Stomach smooth muscle (tissue), 2 donors: ENCODE data around the gene ADAMTSL2.

ENCODE experiments used
- H3K27ac ChIP-seq: one replicate; pipeline ENCODE4 v1.7.0; 2013; ENCODE audit warnings: mild to moderate bottlenecking, low read length, inconsistent platforms
- H3K27me3 ChIP-seq, 2 donors: one replicate each; pipeline ENCODE4 v1.7.0; 2013; ENCODE audit warnings: low read length in 2 of 2; ENCODE audit not compliant: insufficient read depth in 2 of 2, control insufficient read depth in 1 of 2
- H3K36me3 ChIP-seq, 2 donors: one replicate each; pipeline ENCODE4 v1.7.0; 2013; ENCODE audit warnings: low read length in 2 of 2; ENCODE audit not compliant: control insufficient read depth in 2 of 2, insufficient read depth in 2 of 2
- H3K4me1 ChIP-seq: one replicate; pipeline ENCODE4 v1.7.0; 2013; ENCODE audit warnings: low read length; ENCODE audit not compliant: control insufficient read depth, insufficient read depth
- H3K4me3 ChIP-seq, 2 donors: one replicate each; pipeline ENCODE4 v1.7.0; 2013; ENCODE audit warnings: low read length in 2 of 2
- H3K9ac ChIP-seq, 2 donors: one replicate each; pipeline ENCODE4 v1.7.0; 2013; ENCODE audit warnings: low read length in 2 of 2, mild to moderate bottlenecking in 1 of 2
- H3K9me3 ChIP-seq, 2 donors: one replicate each; pipeline ENCODE4 v1.7.0; 2013; ENCODE audit warnings: low read length in 2 of 2; ENCODE audit not compliant: control insufficient read depth in 2 of 2
- donor health status: healthy.
- donor health status: Pancreatic carcinoma.

The ADAMTSL2 gene

DNA sequence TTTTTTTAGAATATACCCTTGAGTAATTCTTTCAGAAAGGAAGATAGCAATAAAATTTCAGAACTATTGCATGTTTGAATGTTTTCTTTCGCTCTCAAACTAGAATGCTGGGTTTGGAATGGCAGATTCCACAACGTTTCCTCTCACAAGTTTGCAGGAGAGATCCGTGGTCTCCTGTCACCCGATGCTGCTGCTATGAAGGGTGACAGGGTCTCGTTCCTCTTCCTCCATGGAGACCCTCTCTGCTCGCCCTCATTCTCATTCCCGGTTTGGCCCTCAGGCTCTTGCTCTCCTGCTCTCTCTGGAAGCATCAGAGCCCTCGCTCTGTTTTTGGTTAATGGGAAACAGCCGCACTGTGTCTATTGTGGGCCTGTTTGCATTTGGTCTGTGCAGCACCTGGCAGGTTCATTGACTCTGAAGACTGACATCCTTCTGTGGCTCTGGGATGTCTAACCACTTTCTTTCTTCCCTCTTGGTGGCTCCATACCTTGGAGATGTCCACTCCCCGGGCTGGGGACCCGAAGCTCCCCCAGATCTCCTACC is 87.3 kb downstream of the ADAMTSL2 start:
- peaks cover 0 to 14% of the 10 kb centered on the region in 2 donors for H3K27me3 ChIP-seq

DNA sequence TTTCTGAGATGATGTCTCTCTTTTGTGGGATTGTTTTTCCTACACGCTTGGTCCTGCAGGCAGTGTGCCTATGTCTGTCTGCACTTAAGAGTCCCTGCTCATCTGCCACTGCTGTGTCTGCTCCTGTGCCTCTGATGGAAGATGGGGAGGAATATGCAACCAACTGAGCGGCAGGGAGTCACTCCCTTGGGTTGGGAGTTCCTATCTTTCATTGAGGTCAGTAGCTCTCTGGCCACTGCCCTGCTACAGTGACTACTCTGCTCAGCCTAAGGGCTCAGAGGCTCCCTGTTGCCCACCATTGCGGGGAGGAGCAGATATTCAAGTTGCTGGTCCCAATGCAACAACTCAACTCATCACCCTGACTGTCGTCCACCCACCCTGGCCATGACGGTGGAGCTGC is 88.1 kb downstream of the ADAMTSL2 start:
- H3K9me3 ChIP-seq = peaks cover 0 to 5% of the 10 kb centered on the region in 2 donors
- no peaks in the 10 kb centered on the region for H3K36me3 ChIP-seq
- no peak overlapping the region for H3K4me3 ChIP-seq
- peaks cover 0 to 7% of the 10 kb centered on the region in 2 donors for H3K27me3 ChIP-seq
- no peak overlapping the region for H3K9ac ChIP-seq
- H3K4me1 ChIP-seq = no peaks in the 10 kb centered on the region
- H3K27ac ChIP-seq = no peak overlapping the region

More for the DNA sequence above, 87.3 kb downstream of the ADAMTSL2 start:
- Histone ChIP-seq H3K27ac (no peak overlapping the region), H3K9me3 (peaks cover 0 to 5% of the 10 kb centered on the region in 2 donors), H3K4me3 (no peak overlapping the region), H3K4me1 (no peaks in the 10 kb centered on the region), H3K9ac (no peak overlapping the region), H3K36me3 (no peaks in the 10 kb centered on the region)
